ENCODE measurements around the gene LBHD1. TPM values are rescaled to one million over a fixed set of nuclear protein-coding genes. Genes with fewer than 3 reads are reported as not detected.

The LBHD1 gene
- total and polyA plus RNA-seq, 2 of the 13 experiments (the other 11 are each of a cell fraction or from before 2014, with no cell fraction given), result 3.2 to 3.7 TPM

- TF ChIP-seq ZNF337 (CRISPR knock-in tag; IDR thresholded peaks at IDR 0.05; ENCODE audit: borderline replicate concordance, low read depth) (no peak), SPEN (CRISPR knock-in tag; IDR thresholded peaks at IDR 0.05; ENCODE audit: low read depth) (peak; percentile 84), HMGXB4 (CRISPR knock-in tag; IDR thresholded peaks at IDR 0.05; ENCODE audit: borderline replicate concordance in 1 of 2, low read depth in 1 of 2) (peak; percentile 51 to 85; a peak in 3 of 4 replicates), ZSCAN22 (CRISPR knock-in tag; IDR thresholded peaks at IDR 0.05) (no peak), IRF1 (CRISPR knock-in tag; IDR thresholded peaks at IDR 0.05; ENCODE audit: low read depth) (no peak), DRAP1 (CRISPR knock-in tag; IDR thresholded peaks at IDR 0.05) (peak; percentile 97), CBX1 (IDR thresholded peaks at IDR 0.05; ENCODE audit: low read depth) (peak; percentile 92), REL (CRISPR knock-in tag; conservative IDR thresholded peaks at IDR 0.05) (0 out of 2 replicates have a peak, but pooled peaks have one; percentile 36), ZNF781 (CRISPR knock-in tag; IDR thresholded peaks at IDR 0.05; ENCODE audit: borderline replicate concordance, not compliant biosample characterization) (peak; percentile 35), PPARG (CRISPR knock-in tag; conservative IDR thresholded peaks at IDR 0.05) (0 out of 2 replicates have a peak, but pooled peaks have one; percentile 8), ZNF770 (CRISPR knock-in tag; IDR thresholded peaks at IDR 0.05) (peak; percentile 53), POLR2G (IDR thresholded peaks at IDR 0.05; ENCODE audit: low read depth, low read length) (peak; percentile 100), ATF3 (CRISPR knock-in tag; IDR thresholded peaks at IDR 0.05) (peak; percentile 27; the same call in 1 of the 2 replicates), CBFB (CRISPR knock-in tag; IDR thresholded peaks at IDR 0.05) (no peak), ASH2L (IDR thresholded peaks at IDR 0.05; ENCODE audit: insufficient read length, low read depth, low read length) (no peak), ZEB1 (IDR thresholded peaks at IDR 0.05; ENCODE audit: insufficient replicate concordance, low read depth) (peak; percentile 70), JARID2 (CRISPR knock-in tag; IDR thresholded peaks at IDR 0.05; ENCODE audit: insufficient replicate concordance) (peak; percentile 56), ZSCAN30 (CRISPR knock-in tag; IDR thresholded peaks at IDR 0.05) (0 out of 2 replicates have a peak, but pooled peaks have one; percentile 92), TSC22D2 (CRISPR knock-in tag; IDR thresholded peaks at IDR 0.05; ENCODE audit: borderline replicate concordance) (peak; percentile 95), RAD51 (IDR thresholded peaks at IDR 0.05; ENCODE audit: borderline replicate concordance) (no peak), MIER2 (CRISPR knock-in tag; IDR thresholded peaks at IDR 0.05) (0 out of 2 replicates have a peak, but pooled peaks have one; percentile 8), XRCC5 (optimal IDR thresholded peaks at IDR 0.05; ENCODE audit: low read length) (peak; percentile 28)
These were observed 6.9 kb downstream of the LBHD1 start, which contains the start of the genes C11orf98 and CSKMT (continued) for GRCh38 chr11:62665075-62665598.

Data from HepG2 (cell line).